ENCODE measurements around the gene ELAVL4.
A peak's percentile ranks its signal among the peaks of the same experiment; 100 is the strongest.

Gene ELAVL4

GRCh38 chr1:50180367-50180766 lies 71.6 kb downstream of the ELAVL4 start:
- DNase-seq = no peak

- DNase-seq = no peak
Measured at GRCh38 chr1:50181027-50181663, 72.4 kb downstream of the ELAVL4 start.

- no peak for DNase-seq
Measured at GRCh38 chr1:50183378-50184133, 74.8 kb downstream of the ELAVL4 start.

GRCh38 chr1:50189369-50189768 lies 80.6 kb downstream of the ELAVL4 start:
- no peak for DNase-seq

GRCh38 chr1:50193002-50193401 lies 84.3 kb downstream of the ELAVL4 start:
- DNase-seq = no peak

- no peak for DNase-seq
Measured at GRCh38 chr1:50195205-50195604, 86.5 kb downstream of the ELAVL4 start.

GRCh38 chr1:50196081-50196480 lies 87.4 kb downstream of the ELAVL4 start:
- no peak for DNase-seq

GRCh38 chr1:50197216-50197615 lies 88.5 kb downstream of the ELAVL4 start:
- DNase-seq = no peak

GRCh38 chr1:50208315-50208714 lies 99.6 kb downstream of the ELAVL4 start:
- no peak for DNase-seq

- DNase-seq = no peak
Measured at GRCh38 chr1:50208756-50209155, 100.0 kb downstream of the ELAVL4 start.

- no peak for DNase-seq
Measured at GRCh38 chr1:50209749-50210148, 101.0 kb downstream of the ELAVL4 start.

- no peak for DNase-seq
Measured at GRCh38 chr1:50213505-50213904, 104.8 kb downstream of the ELAVL4 start.

GRCh38 chr1:50214717-50215116 lies 106.0 kb downstream of the ELAVL4 start:
- DNase-seq = no peak

GRCh38 chr1:50218344-50219120 lies 109.8 kb downstream of the ELAVL4 start:
- no peak for DNase-seq

- DNase-seq = no peak
Measured at GRCh38 chr1:50228871-50229384, 120.2 kb downstream of the ELAVL4 start.

GRCh38 chr1:50231209-50231608 lies 122.5 kb downstream of the ELAVL4 start:
- no peak for DNase-seq

- no peak for DNase-seq
Measured at GRCh38 chr1:50232336-50232735, 123.6 kb downstream of the ELAVL4 start.

GRCh38 chr1:50236656-50237055 lies 127.9 kb downstream of the ELAVL4 start:
- DNase-seq = no peak

GRCh38 chr1:50237056-50237455 lies 128.3 kb downstream of the ELAVL4 start:
- no peak for DNase-seq

GRCh38 chr1:50243939-50244338 lies 135.2 kb downstream of the ELAVL4 start:
- no peak for DNase-seq

- no peak for DNase-seq
Measured at GRCh38 chr1:50246869-50247268, 138.1 kb downstream of the ELAVL4 start.

GRCh38 chr1:50251702-50252101 lies 143.0 kb downstream of the ELAVL4 start:
- DNase-seq = peak; percentile 9

- no peak for DNase-seq
Measured at GRCh38 chr1:50252196-50252595, 143.5 kb downstream of the ELAVL4 start.
